ENCODE results near the gene SULT2B1. TPM values are rescaled to one million over a fixed set of nuclear protein-coding genes. Genes with fewer than 3 reads are reported as not detected.

The SULT2B1 gene
- total RNA-seq, 1 donor from 2014 or later, result 16.2 TPM

- DNase-seq, result no peak
Observed at GRCh38 chr19:48600679-48601417, 48.9 kb downstream of the SULT2B1 start.

GRCh38 chr19:48603001-48603400 is 51.0 kb downstream of the SULT2B1 start:
- no peak for DNase-seq

- DNase-seq, result no peak
Observed at GRCh38 chr19:48603449-48603848, 51.5 kb downstream of the SULT2B1 start.

DNA sequence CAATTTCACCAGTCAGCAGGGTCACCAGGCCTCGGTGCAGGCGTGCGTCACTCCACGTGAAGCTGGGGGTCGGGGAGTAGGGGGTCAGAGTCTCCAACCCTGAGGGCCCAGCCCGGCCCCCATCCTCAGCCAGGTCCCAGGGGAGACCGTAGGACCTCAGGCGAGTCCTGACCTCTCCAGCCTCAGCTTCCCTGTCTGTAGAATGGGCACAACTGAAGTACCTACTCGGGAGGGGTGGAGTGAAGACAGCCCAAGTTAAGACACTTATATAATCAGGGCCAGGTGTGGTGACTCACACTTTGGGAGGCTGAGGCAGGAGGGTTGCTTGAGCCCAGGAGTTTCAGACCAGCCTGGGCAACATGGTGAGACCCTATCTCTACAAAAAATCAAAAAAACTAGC is 51.9 kb downstream of the SULT2B1 start:
- DNase-seq, result no peak

- DNase-seq, result no peak
Observed at GRCh38 chr19:48606463-48607358, 54.7 kb downstream of the SULT2B1 start, which contains the start of gene SPACA4. Gene SPACA4 (plus strand): TSS chr19:48606742. CDS start chr19:48606979, 237 bp downstream.

DNA sequence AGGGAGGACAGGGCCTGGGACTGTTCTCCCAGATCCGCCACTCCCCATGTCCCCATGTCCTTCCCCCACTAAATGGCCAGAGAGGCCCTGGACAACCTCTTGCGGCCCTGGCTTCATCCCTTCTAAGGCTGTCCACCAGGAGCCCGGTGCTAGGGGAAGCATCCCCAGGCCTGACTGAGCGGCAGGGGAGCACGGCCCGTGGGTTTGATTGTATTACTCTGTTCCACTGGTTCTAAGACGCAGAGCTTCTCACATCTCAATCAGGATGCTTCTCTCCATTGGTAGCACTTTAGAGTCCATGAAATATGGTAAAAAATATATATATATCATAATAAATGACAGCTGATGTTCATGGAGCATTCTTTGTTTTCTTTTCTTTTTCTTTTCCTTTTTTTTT is 55.4 kb downstream of the SULT2B1 start:
- DNase-seq, result no peak

- peak; percentile 23 for DNase-seq
Observed at GRCh38 chr19:48608798-48609263, 56.9 kb downstream of the SULT2B1 start.

DNA sequence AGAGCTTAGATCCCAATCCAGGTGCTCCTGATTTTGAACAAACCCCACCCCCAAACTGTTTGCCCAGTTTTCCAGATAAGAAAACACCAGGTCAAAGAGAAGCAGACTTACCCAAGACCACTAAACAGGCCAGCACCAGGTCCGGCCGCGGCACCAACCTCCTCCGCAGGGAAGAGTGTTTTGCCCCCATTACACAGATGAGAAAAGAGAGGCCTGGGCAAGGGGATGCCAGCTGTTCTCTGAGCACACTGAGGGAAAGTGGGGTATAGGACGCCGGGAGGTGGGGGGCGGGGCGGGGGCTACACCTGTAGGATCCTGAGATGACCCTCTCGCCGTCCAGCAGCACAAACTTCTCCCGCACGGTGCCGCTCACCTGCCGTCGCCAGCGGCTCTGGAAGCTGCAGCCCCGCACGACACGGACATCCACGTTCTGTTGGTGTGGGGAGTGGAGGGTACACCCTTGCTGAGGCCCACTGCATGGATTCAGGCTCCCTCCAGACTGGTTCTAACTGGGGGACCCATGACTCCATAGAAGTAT is 57.7 kb downstream of the SULT2B1 start:
- DNase-seq, result no peak

DNA sequence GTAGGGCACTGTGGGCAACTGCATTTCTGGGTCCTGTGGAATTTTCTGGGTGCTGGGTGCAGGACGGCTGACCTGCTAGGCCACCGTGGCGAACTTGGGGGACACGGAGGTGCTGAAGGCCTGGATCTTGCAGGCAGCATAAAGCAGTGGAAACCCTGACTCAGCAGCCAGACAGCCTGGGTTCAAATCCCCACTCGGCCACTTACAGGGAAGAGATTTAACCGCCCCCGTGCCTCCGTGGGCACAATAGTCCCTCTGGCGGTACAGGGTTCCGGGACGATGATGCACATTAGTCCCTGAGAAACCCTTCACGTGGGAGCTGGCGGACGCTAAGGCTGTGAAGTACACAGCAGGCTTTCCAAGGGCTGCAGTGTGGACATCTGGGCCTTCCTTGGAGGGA is 59.9 kb downstream of the SULT2B1 start:
- no peak for DNase-seq

GRCh38 chr19:48613024-48613851 is 61.3 kb downstream of the SULT2B1 start:
- DNase-seq, result no peak

- no peak for DNase-seq
Observed at GRCh38 chr19:48613852-48614435, 62.0 kb downstream of the SULT2B1 start.

DNA sequence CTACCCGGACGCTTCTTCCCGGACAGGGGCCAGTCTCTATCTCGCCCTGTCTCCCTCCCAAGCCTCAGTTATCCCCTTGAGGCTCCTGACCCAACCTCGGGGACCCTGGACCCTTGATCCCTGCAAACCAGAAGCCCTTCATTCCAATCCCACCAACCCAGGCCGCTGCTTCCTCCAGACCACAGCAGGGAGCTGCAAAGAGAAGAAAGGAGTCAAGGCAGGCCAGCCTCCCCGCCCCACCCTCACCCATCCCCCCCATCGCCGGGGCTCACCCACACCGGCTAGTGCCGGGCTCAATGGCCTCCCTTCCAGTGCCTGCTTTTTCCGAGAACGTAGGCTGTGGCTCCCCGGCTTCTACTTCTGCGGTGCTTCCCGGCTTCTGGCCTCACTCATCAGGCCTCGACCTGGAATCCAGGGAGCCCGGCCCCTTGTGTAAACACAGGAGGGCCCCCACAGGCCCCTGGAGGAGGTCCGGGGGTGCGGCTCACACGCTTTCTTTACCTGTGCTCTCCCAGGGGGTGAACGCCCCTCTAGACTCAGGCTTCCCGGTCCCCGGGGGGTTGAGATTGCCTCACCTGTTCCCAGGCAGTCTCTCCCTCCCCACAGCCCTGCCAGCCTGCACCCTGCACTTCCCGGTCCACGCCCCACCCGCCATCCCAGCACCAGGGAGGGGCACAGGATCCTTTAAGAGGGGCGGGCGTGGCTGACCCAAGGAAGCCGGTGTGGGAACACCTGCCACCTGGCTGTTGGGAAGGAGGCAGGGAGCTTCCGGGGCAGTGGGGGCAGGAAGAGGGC is 62.7 kb downstream of the SULT2B1 start, which contains the start of gene FAM83E:
TSS of gene FAM83E (minus strand) at position 641 of the 795 bp plus-strand sequence. CDS start 1,704 bp downstream, outside the sequence.
- no peak for DNase-seq

DNA sequence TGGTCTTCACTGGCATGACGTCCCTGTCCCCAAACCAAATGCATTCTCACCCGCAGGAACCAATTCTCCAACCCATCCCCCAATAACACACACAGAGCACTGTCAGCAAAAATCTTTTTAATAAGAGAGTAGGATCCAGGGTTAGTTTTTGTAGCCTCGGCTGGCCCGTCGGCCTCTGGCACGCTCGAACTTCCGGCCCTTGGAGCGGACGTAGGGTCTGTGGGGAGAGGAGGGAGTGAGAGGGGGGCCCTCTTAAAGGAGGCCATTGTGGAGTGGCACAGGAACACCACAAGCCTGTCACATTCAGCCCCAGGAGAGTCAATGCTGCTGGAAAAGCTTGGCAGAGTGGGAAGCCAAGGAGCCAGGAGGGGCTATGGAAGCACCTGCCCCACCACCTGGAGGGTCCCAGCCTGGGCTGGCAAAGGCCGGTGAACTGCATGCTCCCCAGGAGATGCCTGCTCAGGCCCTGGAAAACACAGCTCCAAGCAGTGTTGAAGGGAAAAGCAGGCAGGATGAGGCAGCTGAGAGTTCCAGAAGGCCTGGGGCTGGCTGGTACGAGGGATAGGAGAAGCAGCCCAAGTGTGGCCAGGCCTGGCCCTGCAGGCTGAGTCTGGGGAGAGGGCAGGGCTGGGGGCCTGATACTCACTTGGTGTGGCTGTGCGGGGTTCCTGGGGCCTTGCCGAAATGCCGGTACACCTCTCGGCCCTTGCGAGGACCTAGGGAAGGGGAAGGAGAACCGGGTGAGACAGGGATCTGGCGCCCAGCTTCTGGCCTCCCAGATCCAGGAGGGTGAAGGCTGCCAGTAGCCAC is 63.5 kb downstream of the SULT2B1 start:
- no peak for DNase-seq

- no peak for DNase-seq
Observed at GRCh38 chr19:48616041-48616436, 64.1 kb downstream of the SULT2B1 start.

DNA sequence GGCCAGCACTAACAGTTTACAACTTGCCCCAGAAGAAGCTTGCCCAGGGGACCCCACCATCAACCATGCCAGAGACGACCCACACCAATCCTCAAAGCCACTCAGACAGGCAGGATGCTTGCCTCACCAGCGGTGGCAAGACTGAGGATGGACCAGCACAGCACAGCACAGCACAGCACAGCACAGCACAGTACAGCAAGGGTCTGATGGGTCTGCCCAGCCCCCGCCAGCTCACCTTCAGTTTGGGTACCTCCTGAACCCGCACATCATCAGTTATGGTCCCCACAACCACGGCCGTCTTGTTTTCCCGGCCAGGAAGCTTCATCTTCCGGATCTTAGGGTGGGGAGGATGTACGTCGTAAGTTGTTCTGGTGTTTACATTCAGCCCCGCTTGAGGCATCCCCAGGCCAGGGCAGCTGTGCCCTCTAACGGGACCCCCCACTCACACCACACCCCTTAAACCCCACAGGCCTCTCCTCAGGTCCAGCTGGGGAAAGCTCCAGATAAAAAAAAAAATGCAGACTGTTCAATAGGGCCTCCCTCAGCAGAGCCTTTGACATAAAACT is 64.6 kb downstream of the SULT2B1 start:
- DNase-seq, result no peak

- no peak for DNase-seq
Observed at GRCh38 chr19:48617146-48617937, 65.4 kb downstream of the SULT2B1 start.

DNA sequence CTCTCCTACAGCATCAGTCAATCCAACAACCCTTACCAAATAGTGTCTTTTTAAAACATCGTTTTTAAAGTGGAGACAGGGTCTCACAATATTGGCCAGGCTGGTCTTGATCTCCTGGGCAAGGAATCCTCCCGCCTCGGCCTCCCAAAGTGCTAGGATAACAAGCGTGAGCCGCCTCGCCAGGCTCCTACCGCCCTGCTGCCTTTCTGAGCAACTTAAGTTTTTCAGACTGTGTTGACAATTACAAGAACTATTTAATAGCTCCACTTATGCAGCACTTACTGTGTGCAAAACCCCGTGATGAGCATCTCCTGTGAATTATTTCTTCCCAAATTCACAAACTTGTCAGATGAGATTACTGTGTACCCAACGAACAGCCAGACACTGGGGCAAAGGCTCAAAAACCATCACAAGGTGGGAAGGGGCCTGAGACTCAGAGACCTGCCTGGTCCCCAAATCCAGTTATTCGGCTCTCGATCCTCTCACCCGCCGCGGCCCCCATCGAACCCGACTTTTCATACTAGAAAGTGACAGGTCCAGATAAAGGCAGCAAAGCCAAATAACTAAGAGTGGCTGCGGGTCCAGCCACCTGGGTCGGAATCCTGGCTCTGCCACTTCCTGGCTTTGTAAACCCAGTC is 66.4 kb downstream of the SULT2B1 start:
- DNase-seq, result no peak
